Measurements from ENCODE around the gene HOXD9. TPM values are rescaled to one million over a fixed set of nuclear protein-coding genes. Genes with fewer than 3 reads are reported as not detected.
A peak's percentile ranks its signal among the peaks of the same experiment; 100 is the strongest.

HOXD9 gene
- total RNA-seq, 4 donors from 2014 or later, result 0.47 to 2.9 (median 1.2) TPM

GRCh38 chr2:176172007-176172894 lies 49.7 kb downstream of the HOXD9 start:
- no peak overlapping the region for H3K27ac ChIP-seq
- TF ChIP-seq POLR2AphosphoS5 (IDR thresholded peaks at IDR 0.05), result no peak
- no peak for TF ChIP-seq EP300 (IDR thresholded peaks at IDR 0.05)
- TF ChIP-seq, protein P1, sequence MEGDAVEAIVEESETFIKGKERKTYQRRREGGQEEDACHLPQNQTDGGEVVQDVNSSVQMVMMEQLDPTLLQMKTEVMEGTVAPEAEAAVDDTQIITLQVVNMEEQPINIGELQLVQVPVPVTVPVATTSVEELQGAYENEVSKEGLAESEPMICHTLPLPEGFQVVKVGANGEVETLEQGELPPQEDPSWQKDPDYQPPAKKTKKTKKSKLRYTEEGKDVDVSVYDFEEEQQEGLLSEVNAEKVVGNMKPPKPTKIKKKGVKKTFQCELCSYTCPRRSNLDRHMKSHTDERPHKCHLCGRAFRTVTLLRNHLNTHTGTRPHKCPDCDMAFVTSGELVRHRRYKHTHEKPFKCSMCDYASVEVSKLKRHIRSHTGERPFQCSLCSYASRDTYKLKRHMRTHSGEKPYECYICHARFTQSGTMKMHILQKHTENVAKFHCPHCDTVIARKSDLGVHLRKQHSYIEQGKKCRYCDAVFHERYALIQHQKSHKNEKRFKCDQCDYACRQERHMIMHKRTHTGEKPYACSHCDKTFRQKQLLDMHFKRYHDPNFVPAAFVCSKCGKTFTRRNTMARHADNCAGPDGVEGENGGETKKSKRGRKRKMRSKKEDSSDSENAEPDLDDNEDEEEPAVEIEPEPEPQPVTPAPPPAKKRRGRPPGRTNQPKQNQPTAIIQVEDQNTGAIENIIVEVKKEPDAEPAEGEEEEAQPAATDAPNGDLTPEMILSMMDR (IDR thresholded peaks at IDR 0.05), result no peak
- no peak for TF ChIP-seq POLR2A (IDR thresholded peaks at IDR 0.05)
- H3K27me3 ChIP-seq, result peaks cover 100% of the 10 kb centered on the region
- no peaks in the 10 kb centered on the region for H3K36me3 ChIP-seq
- H3K4me3 ChIP-seq, result no peak overlapping the region
- no peak for ATAC-seq
- H3K9me3 ChIP-seq, result peaks cover 0 to 13% (median 0%) of the 10 kb centered on the region in 3 donors
- H3K4me1 ChIP-seq, result peaks cover 0 to 22% (median 10%) of the 10 kb centered on the region in 3 donors
- WGBS, 2 donors (ENCODE audit: low coverage in 1 of 2), result 22 to 29% methylated on average over 7 to 25 of the region's 60 CpGs

- TF ChIP-seq EP300 (IDR thresholded peaks at IDR 0.05) (no peak), POLR2AphosphoS5 (IDR thresholded peaks at IDR 0.05) (no peak), POLR2A (IDR thresholded peaks at IDR 0.05) (no peak)
- TF ChIP-seq, protein P1 (IDR thresholded peaks at IDR 0.05), result no peak
Observed at GRCh38 chr2:176172895-176173566, 50.5 kb downstream of the HOXD9 start.

DNA sequence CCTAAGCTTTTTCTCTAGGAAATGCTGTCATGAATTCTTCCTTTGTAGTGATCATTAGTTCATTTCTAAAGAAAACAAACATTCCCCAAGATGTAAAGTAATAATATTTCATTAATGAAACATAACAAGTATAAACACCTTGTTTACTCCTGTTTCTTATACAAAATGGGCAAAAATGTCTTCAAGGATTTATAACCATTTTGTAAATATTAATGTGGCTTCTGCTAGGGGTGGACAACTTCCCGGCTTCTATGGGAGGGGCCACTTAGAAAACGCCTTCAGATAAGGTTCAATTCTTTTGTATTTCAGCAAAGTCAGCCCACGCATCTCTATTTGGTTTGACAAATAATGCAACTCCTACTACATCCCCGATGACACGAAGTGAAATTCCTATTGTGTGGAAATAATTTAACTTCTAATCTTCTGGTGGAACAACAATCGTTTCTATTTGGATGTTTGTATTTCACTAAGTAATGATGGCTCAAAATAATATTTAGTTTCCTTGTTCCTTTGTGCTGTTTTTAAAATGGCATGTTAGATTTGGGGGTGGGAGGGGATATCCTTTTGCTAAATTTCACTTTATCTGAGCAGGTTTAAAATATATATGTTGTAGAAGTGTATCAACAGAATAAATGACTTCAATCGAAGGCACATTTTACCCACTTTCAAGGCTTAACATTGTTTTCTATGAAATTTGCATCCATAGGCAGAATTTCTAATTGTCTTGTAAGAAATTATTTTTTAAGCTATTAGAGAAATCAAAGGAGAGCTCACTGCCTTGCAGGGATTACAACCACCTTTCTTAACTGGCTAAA lies 51.3 kb downstream of the HOXD9 start:
- TF ChIP-seq, protein P1 (IDR thresholded peaks at IDR 0.05), result no peak
- TF ChIP-seq EP300 (IDR thresholded peaks at IDR 0.05) (no peak), POLR2A (IDR thresholded peaks at IDR 0.05) (no peak), POLR2AphosphoS5 (IDR thresholded peaks at IDR 0.05) (no peak)
- Histone ChIP-seq H3K27ac (no peak overlapping the region), H3K4me3 (no peak overlapping the region), H3K27me3 (peaks cover 100% of the 10 kb centered on the region), H3K36me3 (no peaks in the 10 kb centered on the region), H3K4me1 (peaks cover 0 to 32% (median 10%) of the 10 kb centered on the region in 3 donors), H3K9me3 (peaks cover 0 to 13% (median 0%) of the 10 kb centered on the region in 3 donors)
- no peak for ATAC-seq
- WGBS, 2 donors (ENCODE audit: low coverage in 1 of 2), result 21 to 35% methylated on average over 7 of the region's 7 CpGs

More at GRCh38 chr2:176172895-176173566, 50.5 kb downstream of the HOXD9 start:
- H3K9me3 ChIP-seq, result peaks cover 0 to 13% (median 0%) of the 10 kb centered on the region in 3 donors
- H3K4me1 ChIP-seq, result peaks cover 0 to 26% (median 10%) of the 10 kb centered on the region in 3 donors
- H3K27me3 ChIP-seq, result peaks cover 100% of the 10 kb centered on the region
- H3K27ac ChIP-seq, result no peak overlapping the region
- no peak for ATAC-seq
- H3K36me3 ChIP-seq, result no peaks in the 10 kb centered on the region
- H3K4me3 ChIP-seq, result no peak overlapping the region
- 30 to 63% methylated on average over 8 to 13 of the region's 14 CpGs for WGBS, 2 donors (ENCODE audit: low coverage in 1 of 2)

DNA sequence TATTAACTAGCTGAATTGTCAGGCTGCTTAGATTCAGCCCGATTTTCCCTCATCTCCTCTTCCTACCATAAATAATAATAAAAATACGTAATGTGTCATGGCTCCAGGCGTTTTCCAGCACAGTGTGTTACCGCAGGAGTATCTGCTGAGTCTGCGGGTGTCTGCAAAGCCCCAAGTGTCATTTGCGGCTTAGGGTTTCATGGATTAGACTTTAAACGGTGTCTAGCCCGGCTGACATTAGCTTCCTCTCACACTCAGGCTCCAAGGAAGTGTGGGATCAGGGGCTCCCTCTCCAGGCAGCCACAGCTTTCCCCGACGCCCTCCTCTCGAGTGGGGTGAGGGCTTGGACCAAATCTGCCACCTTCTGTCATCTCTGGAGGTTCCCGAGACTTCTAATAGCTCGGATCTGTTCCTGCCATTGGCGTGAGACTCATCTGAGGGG lies 51.9 kb downstream of the HOXD9 start:
- no peak for ATAC-seq
- H3K36me3 ChIP-seq, result no peaks in the 10 kb centered on the region
- H3K27me3 ChIP-seq, result peaks cover 100% of the 10 kb centered on the region
- WGBS, 2 donors (ENCODE audit: low coverage in 1 of 2), result 23% methylated on average over 5 to 11 of the region's 14 CpGs
- no peak overlapping the region for H3K27ac ChIP-seq
- peak overlapping the region in 1 of 2 donors; percentile 18 for H3K4me3 ChIP-seq
- peaks cover 0 to 13% (median 0%) of the 10 kb centered on the region in 3 donors for H3K9me3 ChIP-seq
- peaks cover 0 to 32% (median 10%) of the 10 kb centered on the region in 3 donors for H3K4me1 ChIP-seq
- TF ChIP-seq POLR2A (IDR thresholded peaks at IDR 0.05) (no peak), EP300 (IDR thresholded peaks at IDR 0.05) (no peak), POLR2AphosphoS5 (IDR thresholded peaks at IDR 0.05) (no peak)
- TF ChIP-seq, protein P1 (IDR thresholded peaks at IDR 0.05), result no peak

Small RNA genes lying within 50 kb of the gene (small RNA-seq; reads per million reads assigned to genes)
- 36,340 to 231,443 (median 69,302) reads per million in 4 donors for gene MIR10B

Other genes with a start within 250 kb of the HOXD9 start
- gene LNPK, start 120.5 kb upstream of the HOXD9 start, total RNA-seq, result 10 to 100 TPM; 13.9 to 18.4 (median 15.1) TPM
- under 1 TPM in 1 of 4 donors, not detected in 3; 0.08 TPM for gene EVX2, start 38.8 kb upstream of the HOXD9 start, total RNA-seq
- gene HOXD13, start 30.0 kb upstream of the HOXD9 start, total RNA-seq, result not detected
- gene HOXD12, start 22.9 kb upstream of the HOXD9 start, total RNA-seq, result not detected
- gene HOXD11, start 15.4 kb upstream of the HOXD9 start, total RNA-seq, result not detected
- gene HOXD10, start 5.9 kb upstream of the HOXD9 start, total RNA-seq, result under 1 TPM in 3 of 4 donors, not detected in 1; 0.31 to 0.67 (median 0.52) TPM
- 1 to 10 TPM; 2.3 to 6.9 (median 3.4) TPM for gene HOXD8, start 7.0 kb downstream of the HOXD9 start, total RNA-seq
- gene HOXD4, start 28.8 kb downstream of the HOXD9 start, total RNA-seq, result 1 to 10 TPM in 2 of 4 donors, under 1 TPM in 1, not detected in 1; 0.69 to 3.6 (median 1.3) TPM
- gene HOXD3, start 34.6 kb downstream of the HOXD9 start, total RNA-seq, result 1 to 10 TPM; 1.8 to 2.7 (median 2.2) TPM
- under 1 TPM in 3 of 4 donors, not detected in 1; 0.13 to 0.54 (median 0.32) TPM for gene HOXD1, start 65.9 kb downstream of the HOXD9 start, total RNA-seq
- 10 to 100 TPM; 21.3 to 41.1 (median 29.4) TPM for gene MTX2, start 146.7 kb downstream of the HOXD9 start, total RNA-seq